HepG2 (cell line): ENCODE measurements around the gene DTNB. TPM values are rescaled to one million over a fixed set of nuclear protein-coding genes. Genes with fewer than 3 reads are reported as not detected.

Experiments used
- ATAC-seq: fragments of 200-7000 bp; cut with Tn5 transposase; 3 replicates; pipeline ENCODE4 v1.9.1; 2020; ENCODE audit warnings: mild to moderate bottlenecking, moderate library complexity
- BruUV-seq: library from RNA; stranded (reverse); fragments of 400-500 nt; replicated peaks from 2 replicates; lab custom pipeline; 2021; lab: Mats Ljungman, UMichigan
- CTCF ChIA-PET: fragments of 300-600 bp; formaldehyde crosslinking; extraction: SDS; loops from one replicate; lab custom pipeline; 2021; ENCODE audit warnings: low total read pairs, inconsistent platforms, low intra/inter-chr PET ratio; lab: Yijun Ruan, JAX
- POLR2A ChIA-PET: fragments of 350-600 bp; sonication (Branson Sonifier 250); formaldehyde crosslinking; loops from one replicate; lab custom pipeline; 2020; ENCODE audit warnings: antibody characterized with exemption, inconsistent platforms; lab: Yijun Ruan, JAX
- DNase-seq: peaks from one replicate; pipeline ENCODE4 v3.0.0-alpha.2; 2015; ENCODE audit warnings: low spot score
- FAIRE-seq: peaks from 3 replicates; lab custom pipeline; 2011; peaks lifted over from hg19 to GRCh38; lab: Jason Lieb, UNC
- H2AFZ ChIP-seq: one replicate; pipeline ENCODE4 v1.6.1; 2011; ENCODE audit warnings: low read length, inconsistent platforms
- H3K27ac ChIP-seq: fragments of 300-600 bp; 3 replicates; pipeline ENCODE4 v1.8.0; 2011; ENCODE audit warnings: mixed run types, mild to moderate bottlenecking, mixed read lengths, low read length, inconsistent platforms; ENCODE audit not compliant: insufficient read depth; ENCODE audit errors: extremely low read length
- H3K27me3 ChIP-seq, 2 experiments: fragments of 200-600 bp in 1 of 2; 2 replicates in 1 of 2; 3 replicates in 1 of 2; pipeline versions ENCODE4 v1.6.0 to v1.8.0; 2011; ENCODE audit warnings: low read length in 2 of 2, mild to moderate bottlenecking in 2 of 2, moderate library complexity in 2 of 2, inconsistent platforms in 1 of 2; ENCODE audit not compliant: insufficient read depth in 2 of 2, control insufficient read depth in 1 of 2
- H3K36me3 ChIP-seq, 2 experiments: fragments of 200-600 bp in 1 of 2; replicated peaks in 1 of 2; 2 replicates in 1 of 2; 3 replicates in 1 of 2; pipeline versions ENCODE4 v1.5.1 to v1.8.0; 2011; ENCODE audit warnings: low read length in 2 of 2, inconsistent platforms in 1 of 2; ENCODE audit not compliant: insufficient read depth in 2 of 2, control insufficient read depth in 1 of 2
- H3K4me1 ChIP-seq: 2 replicates; pipeline ENCODE4 v1.5.1; 2012; ENCODE audit warnings: low read length, inconsistent platforms; ENCODE audit not compliant: insufficient read depth
- H3K4me2 ChIP-seq: 2 replicates; pipeline ENCODE4 v1.6.0; 2011; ENCODE audit warnings: low read depth, low read length, inconsistent platforms
- H3K4me3 ChIP-seq, 3 experiments: fragments of 200-600 bp in 1 of 3; sonication (generic), shearing (Covaris generic) in 1 of 3; replicated peaks in 1 of 3; 2 replicates each; pipeline ENCODE4 v1.5.1; 2011 to 2016; ENCODE audit warnings: low read length in 3 of 3, inconsistent platforms in 2 of 3, low read depth in 2 of 3, mild to moderate bottlenecking in 2 of 3, control low read depth in 1 of 3, mixed read lengths in 1 of 3; ENCODE audit not compliant: insufficient read depth in 1 of 3
- H3K79me2 ChIP-seq: one replicate; pipeline ENCODE4 v1.6.1; 2011; ENCODE audit warnings: low read length, inconsistent platforms; ENCODE audit not compliant: insufficient read depth
- H3K9ac ChIP-seq: 2 replicates; pipeline ENCODE4 v1.6.0; 2011; ENCODE audit warnings: mild to moderate bottlenecking, low read depth, low read length, inconsistent platforms; ENCODE audit not compliant: insufficient read depth
- H3K9me3 ChIP-seq: 2 replicates; pipeline ENCODE4 v1.5.1; 2012; ENCODE audit warnings: mild to moderate bottlenecking, low read length
- H4K20me1 ChIP-seq: 2 replicates; pipeline ENCODE4 v1.6.0; 2011; ENCODE audit warnings: inconsistent platforms, mild to moderate bottlenecking, low read length, moderate library complexity; ENCODE audit not compliant: insufficient read depth
- ISL2 ChIP-seq: sonication (generic); formaldehyde crosslinking; IDR thresholded peaks from 2 replicates; pipeline ENCODE4 v1.5.0; 2020; ENCODE audit warnings: missing genetic modification reagents
- SRSF9 ChIP-seq: fragments of 200-400 bp; formaldehyde crosslinking; IDR thresholded peaks from 2 replicates; pipeline ENCODE4 v1.6.1; 2018; ENCODE audit warnings: borderline replicate concordance, mild to moderate bottlenecking, low read depth, low read length; ENCODE audit not compliant: insufficient read depth, poor library complexity, severe bottlenecking
- ZNF569 ChIP-seq: sonication (generic); formaldehyde crosslinking; IDR thresholded peaks from 2 replicates; pipeline ENCODE4 v1.5.0; 2020; ENCODE audit warnings: mild to moderate bottlenecking, missing genetic modification reagents, moderate library complexity, borderline replicate concordance
- WGBS: methylation state at CpG from one replicate; pipeline ENCODE4 v1.1.6; 2017; ENCODE audit warnings: low lambda C conversion rate; 5-methylcytosine and 5-hydroxymethylcytosine counted together
- in situ Hi-C: cut with HindIII; loops from 2 replicates; pipeline ENCODE4 v1.10.0; 2017; ENCODE audit warnings: low pct_unique_long_range_greater_than_20kb; ENCODE audit not compliant: extremely low pct_ligation_motif_present
- intact Hi-C: fragments of 100-400 bp; cut with micrococcal nuclease; formaldehyde crosslinking; loops from one replicate; pipeline ENCODE4 v1.10.0; 2022; ENCODE audit not compliant: unreplicated experiment
- polyA plus RNA-seq, 8 experiments: library from polyadenylated mRNA; depleted of rRNA in 3 of 8; stranded (reverse) in 7 of 8; unstranded in 1 of 8; fragments of >200 nt; fragmentation: Illumina TruSeq in 4 of 8; extraction: Trizol in 4 of 8; gene quantifications; 2 replicates each; pipeline versions ENCODE4 v1.2.1 to v1.2.3, GENCODE V29; 2011 to 2016; ENCODE audit warnings: low read depth in 4 of 8, missing spikeins in 1 of 8, mixed read lengths in 1 of 8; ENCODE audit not compliant: insufficient read depth in 1 of 8
- total RNA-seq, 5 experiments: library from RNA; depleted of rRNA; stranded (reverse); fragments of >200 nt; fragmentation: Illumina TruSeq; extraction: Trizol; gene quantifications; 2 replicates each; pipeline ENCODE4 v1.2.3, GENCODE V29; 2016; ENCODE audit warnings: low read depth in 1 of 5
- TF ChIP-seq, protein P1 (sequence below): sonication (generic); formaldehyde crosslinking; IDR thresholded peaks from 2 replicates; pipeline ENCODE4 v1.8.0; 2022; ENCODE audit warnings: mild to moderate bottlenecking, missing genetic modification reagents; ENCODE audit not compliant: insufficient replicate concordance

The DTNB gene
- total and polyA plus RNA-seq, 2 of the 13 experiments (the other 11 are each of a cell fraction or from before 2014, with no cell fraction given), result 14.4 to 23.9 TPM

DNA sequence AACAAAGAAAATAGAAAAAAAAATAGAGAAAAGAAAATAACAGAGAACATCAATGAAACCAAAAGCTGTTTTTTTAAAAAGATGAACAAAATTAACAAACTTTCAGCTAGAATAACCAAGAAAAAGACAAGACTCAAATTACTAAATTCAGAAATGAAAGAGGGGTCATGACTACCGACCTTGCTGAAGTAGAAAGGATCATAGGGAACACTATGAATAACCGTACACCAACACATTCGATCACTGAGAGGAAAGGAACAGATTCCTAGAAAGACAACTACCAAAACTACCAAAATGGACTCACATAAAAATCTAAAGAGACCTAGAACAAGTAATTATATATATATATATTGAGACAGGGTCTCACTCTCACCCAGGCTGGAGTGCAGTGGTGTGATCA lies 37.4 kb upstream of the DTNB start:
- Histone ChIP-seq H4K20me1 (no peaks in the 10 kb centered on the region), H3K27ac (no peak overlapping the region), H3K79me2 (no peaks in the 10 kb centered on the region), H3K9ac (no peak overlapping the region), H3K4me2 (peak overlapping the region; percentile 72), H3K36me3 (no peaks in the 10 kb centered on the region), H3K4me1 (peaks cover 70% of the 10 kb centered on the region), H3K27me3 (no peaks in the 10 kb centered on the region; a peak in 1 of 5 replicates)
- POLR2A ChIA-PET, result no interaction called here
- no peak for DNase-seq
- intact Hi-C loops, result no loop called here
- CTCF ChIA-PET, result no interaction called here
- FAIRE-seq, result no peak
- in situ Hi-C loops, result no loop called here
- TF ChIP-seq ZNF569 (CRISPR knock-in tag) (no peak), ISL2 (CRISPR knock-in tag) (0 out of 2 replicates have a peak, but pooled peaks have one; percentile 16)
- TF ChIP-seq, all 625 proteins: peak for 1
- Histone ChIP-seq H2AFZ (no peak overlapping the region), H3K4me3 (peak overlapping the region in 1 of 3 experiments; percentile 59; a peak in 1 of 6 replicates), H3K9me3 (no peaks in the 10 kb centered on the region)
- no TSS peak for BruUV-seq
- 45% methylated on average over 3 of the region's 3 CpGs for WGBS
- ATAC-seq, result no peak

DNA sequence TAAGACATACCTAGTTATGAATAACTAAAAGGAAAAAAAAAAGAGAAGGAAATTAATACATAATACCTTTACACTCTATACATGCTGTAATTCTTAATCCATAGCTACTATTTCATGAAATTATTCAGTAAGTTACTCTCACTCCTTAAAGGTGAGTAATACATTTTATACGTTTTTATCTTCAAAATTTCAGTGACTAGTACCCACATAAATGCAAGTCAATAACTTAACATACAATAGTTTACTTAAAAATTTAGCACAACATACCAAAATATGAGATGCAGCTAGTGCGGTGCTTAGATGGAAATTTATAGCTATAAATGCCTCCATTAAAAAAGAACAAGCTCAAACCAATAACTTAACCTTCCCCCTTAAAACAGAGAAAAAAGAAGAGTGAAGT lies 36.0 kb upstream of the DTNB start:
- ChIA-PET POLR2A (interaction anchor here (0.9 to 1.3 kb wide), 2 partner anchors 9 to 169 kb away, joined by 3 to 4 read pairs; partner anchors contain the start of gene ASXL2), CTCF (no interaction called here)
- no peaks in the 10 kb centered on the region for H4K20me1 ChIP-seq
- no peaks in the 10 kb centered on the region for H3K9me3 ChIP-seq
- intact Hi-C loops, result no loop called here
- H2AFZ ChIP-seq, result no peak overlapping the region
- H3K9ac ChIP-seq, result no peak overlapping the region
- H3K79me2 ChIP-seq, result no peaks in the 10 kb centered on the region
- no peak overlapping the region for H3K4me3 ChIP-seq
- H3K4me1 ChIP-seq, result peaks cover 59% of the 10 kb centered on the region
- 49% methylated on average over 2 of the region's 2 CpGs for WGBS
- BruUV-seq, result no TSS peak
- DNase-seq (no peak), FAIRE-seq (no peak), ATAC-seq (no peak)
- H3K27me3 ChIP-seq, result no peaks in the 10 kb centered on the region; a peak in 1 of 5 replicates
- peak overlapping the region; percentile 72 for H3K4me2 ChIP-seq
- TF ChIP-seq SRSF9, result no peak
- TF ChIP-seq, protein P1, sequence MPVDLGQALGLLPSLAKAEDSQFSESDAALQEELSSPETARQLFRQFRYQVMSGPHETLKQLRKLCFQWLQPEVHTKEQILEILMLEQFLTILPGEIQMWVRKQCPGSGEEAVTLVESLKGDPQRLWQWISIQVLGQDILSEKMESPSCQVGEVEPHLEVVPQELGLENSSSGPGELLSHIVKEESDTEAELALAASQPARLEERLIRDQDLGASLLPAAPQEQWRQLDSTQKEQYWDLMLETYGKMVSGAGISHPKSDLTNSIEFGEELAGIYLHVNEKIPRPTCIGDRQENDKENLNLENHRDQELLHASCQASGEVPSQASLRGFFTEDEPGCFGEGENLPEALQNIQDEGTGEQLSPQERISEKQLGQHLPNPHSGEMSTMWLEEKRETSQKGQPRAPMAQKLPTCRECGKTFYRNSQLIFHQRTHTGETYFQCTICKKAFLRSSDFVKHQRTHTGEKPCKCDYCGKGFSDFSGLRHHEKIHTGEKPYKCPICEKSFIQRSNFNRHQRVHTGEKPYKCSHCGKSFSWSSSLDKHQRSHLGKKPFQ (CRISPR knock-in tag), result peak; percentile 7
- TF ChIP-seq, all 625 proteins: peak for 1
- H3K27ac ChIP-seq, result no peak overlapping the region
- no peaks in the 10 kb centered on the region for H3K36me3 ChIP-seq
- in situ Hi-C loops, result no loop called here
